ENCODE data around the gene FGF12.
"Not testable (repeated sequence)": the region's sequence is repeated elsewhere in the genome, so short reads cannot be mapped to it uniquely, and the experiment has no call there.

The FGF12 gene

DNA sequence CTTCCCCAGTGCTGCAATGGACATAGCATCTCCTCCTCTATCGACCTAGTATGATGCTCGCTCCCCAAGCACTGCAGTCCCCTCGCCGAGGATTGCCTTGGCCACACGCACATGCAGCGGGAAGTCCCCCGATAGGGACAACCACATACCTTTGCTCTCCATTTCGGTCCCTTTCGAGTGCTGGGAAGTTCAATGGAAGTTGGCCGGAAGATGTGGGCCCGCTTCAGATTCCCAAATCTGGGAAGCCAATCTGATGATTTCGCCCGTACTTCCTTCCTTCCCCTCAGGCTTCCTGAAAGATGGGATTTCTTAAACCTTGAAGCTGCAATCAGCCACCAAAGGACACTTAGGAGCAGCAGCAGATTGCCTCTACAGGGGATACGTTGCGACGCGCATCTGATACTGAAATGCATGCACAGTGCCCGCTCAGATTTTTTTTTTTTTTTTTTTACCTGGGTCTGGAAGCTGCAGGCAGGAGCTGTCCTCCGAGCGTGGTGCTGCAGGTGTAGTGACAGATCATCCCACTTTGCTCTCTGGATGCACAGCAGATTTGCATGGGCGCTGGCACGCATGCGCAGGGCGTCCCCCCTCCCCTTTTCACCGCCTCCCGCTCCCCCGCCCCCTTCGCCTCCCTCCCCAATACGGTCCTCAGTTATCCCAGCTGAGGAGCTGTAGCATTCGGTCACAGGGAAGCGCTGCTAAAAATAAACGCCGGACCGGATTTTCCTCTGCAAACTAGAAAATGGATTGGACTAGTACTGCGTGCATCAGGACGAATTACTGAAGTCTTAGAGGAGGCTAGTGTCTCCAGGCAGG lies at the start of gene FGF12:
FGF12 (minus strand) TSS at position 510 of the 816 bp plus-strand sequence.
- no peak for DNase-seq

GRCh38 chr3:192774341-192774740 lies 47.0 kb upstream of the FGF12 start:
- DNase-seq = not testable (repeated sequence)

GRCh38 chr3:192772240-192772894 lies 45.0 kb upstream of the FGF12 start:
- DNase-seq = no peak

DNA sequence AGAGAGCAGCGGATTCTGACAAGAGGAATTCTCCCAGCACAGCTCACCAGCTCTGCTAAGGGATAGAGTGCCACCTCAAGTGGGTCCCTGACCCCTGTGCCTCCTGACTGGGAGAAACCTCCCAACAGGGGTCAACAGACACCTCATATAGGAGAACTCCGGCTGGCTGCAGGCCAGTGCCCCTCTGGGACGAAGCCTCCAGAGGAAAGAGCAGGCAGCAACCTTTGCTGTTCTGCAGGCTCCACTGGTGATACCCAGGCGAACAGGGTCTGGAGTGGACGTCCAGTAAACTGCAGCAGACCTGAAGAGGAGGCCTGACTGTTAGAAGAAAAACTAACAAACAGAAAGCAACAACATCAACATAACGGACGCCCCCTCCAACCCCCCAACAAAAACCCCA lies 31.3 kb upstream of the FGF12 start:
- DNase-seq = no peak

- DNase-seq = no peak
These were observed 23.8 kb upstream of the FGF12 start for GRCh38 chr3:192751148-192751547.

DNA sequence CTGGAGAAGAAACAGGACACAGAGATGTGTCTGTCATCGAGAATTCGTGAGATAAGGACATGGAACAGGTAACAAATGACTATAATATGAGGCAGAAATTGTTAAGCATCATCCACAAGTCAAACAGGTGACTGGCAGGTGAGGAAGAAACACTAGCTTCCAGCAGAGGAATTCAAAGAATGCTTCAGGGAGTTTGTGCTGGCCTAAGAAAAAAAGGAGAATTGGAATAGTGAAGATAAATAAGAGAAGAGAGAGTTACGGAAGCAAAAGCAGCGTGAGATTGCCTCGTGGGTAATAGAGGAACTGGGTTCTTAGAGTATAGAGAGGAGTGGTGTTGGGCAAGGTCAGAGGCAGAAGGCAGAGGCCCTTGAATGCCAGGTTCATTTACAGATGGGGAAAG lies 22.9 kb upstream of the FGF12 start:
- DNase-seq = no peak

GRCh38 chr3:192747746-192748145 lies 20.4 kb upstream of the FGF12 start:
- DNase-seq = no peak

GRCh38 chr3:192747145-192747544 lies 19.8 kb upstream of the FGF12 start:
- DNase-seq = no peak

DNA sequence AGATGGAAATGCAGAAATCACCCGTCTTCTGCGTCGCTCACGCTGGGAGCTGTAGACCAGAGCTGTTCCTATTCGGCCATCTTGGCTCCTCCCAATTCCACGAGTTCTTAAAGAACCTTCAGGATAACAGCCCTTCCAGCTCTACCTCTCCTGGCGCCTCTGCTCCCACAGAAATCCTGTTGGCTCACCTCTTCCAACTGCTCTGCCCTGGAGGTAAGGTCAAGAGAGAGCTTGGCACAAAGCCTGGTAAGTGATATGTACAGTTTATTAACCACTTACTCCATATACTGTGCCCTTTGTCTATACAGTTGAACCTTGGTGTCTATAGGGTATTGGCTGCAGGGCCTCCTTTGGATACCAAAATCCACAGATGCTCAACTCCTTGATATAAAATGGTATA lies 17.8 kb upstream of the FGF12 start:
- no peak for DNase-seq

GRCh38 chr3:192744604-192745003 lies 17.3 kb upstream of the FGF12 start:
- DNase-seq = not testable (repeated sequence)

DNA sequence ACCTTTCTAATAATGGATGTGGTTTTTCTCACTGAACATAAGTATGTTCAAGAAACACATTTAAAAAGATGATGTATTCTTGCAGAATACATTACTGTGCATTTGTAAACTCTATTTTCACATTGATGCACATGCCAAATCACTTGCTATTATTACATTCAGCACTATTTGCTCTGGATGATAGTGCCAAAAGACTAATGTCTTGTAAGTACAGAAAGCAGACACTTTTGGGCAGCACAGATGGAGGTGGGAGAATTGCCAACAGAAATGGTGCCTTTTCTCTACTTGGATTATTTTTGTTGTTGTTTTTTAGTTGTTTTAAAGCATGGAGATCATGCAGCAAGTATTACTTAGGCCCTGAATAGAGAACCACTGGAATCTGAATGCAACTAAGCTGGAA lies 10.2 kb upstream of the FGF12 start:
- no peak for DNase-seq

DNA sequence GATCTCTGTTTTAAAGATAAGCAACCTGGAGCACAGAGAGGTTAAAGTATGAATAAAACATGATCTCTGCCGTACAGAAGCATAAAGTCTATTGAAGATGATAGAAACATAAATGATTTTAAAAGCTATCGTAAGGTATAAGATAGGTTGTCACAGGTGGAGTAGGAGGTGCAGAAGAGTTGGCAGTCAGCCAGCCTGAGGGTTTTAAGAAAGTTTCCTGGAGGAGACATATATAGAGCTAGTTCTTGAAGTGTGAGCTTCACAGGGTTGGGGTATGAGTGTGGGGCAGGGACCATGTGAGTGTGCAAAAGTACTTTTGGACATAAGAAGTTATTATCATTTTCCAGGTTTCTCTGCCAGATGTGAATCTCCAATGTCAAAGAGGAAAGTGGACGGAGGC lies 3.9 kb upstream of the FGF12 start:
- DNase-seq = no peak

DNA sequence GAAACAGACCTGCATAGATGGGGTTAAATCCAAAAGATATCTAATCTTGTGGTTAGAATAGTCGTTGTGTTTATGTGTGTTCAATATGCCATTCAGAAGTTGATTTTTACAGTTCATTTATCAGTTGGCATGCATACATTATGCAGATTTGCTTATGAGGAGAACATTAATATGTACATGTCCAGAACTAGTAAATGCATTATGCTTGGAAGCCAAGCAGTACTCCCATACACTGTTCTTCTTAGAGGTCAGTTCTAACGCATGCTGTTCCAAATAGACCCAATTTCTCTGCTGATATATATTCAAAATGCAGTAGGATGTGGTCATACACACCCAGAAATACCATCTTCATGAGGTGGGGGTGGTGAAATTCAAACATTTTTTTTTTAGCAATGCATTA lies 956 bp downstream of the FGF12 start:
- no peak for DNase-seq

- no peak for DNase-seq
These were observed 7.4 kb downstream of the FGF12 start for GRCh38 chr3:192719964-192720363.

- DNase-seq = no peak
These were observed 9.2 kb downstream of the FGF12 start for GRCh38 chr3:192718156-192718555.

- no peak for DNase-seq
These were observed 12.2 kb downstream of the FGF12 start for GRCh38 chr3:192715126-192715525.

DNA sequence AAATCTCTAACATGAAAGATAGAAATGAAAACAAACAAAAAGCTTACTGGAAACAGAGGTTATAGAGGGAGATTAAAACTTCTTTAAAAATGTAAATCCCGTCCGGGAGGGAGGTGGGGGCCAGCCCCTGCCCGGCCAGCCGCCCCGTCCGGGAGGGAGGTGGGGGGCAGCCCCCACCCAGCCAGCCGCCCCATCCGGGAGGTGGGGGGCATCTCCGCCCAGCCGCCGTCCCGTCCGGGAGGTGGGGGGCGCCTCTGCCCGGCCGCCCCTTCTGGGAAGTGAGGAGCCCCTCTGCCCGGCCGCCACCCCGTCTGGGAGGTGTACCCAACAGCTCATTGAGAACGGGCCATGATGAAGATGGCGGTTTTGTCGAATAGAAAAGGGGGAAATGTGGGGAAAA lies 16.2 kb downstream of the FGF12 start:
- DNase-seq = not testable (repeated sequence)

- DNase-seq = no peak
These were observed 17.0 kb downstream of the FGF12 start for GRCh38 chr3:192710366-192710765.

GRCh38 chr3:192706272-192706671 lies 21.1 kb downstream of the FGF12 start:
- DNase-seq = no peak

GRCh38 chr3:192700885-192701284 lies 26.5 kb downstream of the FGF12 start:
- no peak for DNase-seq

DNA sequence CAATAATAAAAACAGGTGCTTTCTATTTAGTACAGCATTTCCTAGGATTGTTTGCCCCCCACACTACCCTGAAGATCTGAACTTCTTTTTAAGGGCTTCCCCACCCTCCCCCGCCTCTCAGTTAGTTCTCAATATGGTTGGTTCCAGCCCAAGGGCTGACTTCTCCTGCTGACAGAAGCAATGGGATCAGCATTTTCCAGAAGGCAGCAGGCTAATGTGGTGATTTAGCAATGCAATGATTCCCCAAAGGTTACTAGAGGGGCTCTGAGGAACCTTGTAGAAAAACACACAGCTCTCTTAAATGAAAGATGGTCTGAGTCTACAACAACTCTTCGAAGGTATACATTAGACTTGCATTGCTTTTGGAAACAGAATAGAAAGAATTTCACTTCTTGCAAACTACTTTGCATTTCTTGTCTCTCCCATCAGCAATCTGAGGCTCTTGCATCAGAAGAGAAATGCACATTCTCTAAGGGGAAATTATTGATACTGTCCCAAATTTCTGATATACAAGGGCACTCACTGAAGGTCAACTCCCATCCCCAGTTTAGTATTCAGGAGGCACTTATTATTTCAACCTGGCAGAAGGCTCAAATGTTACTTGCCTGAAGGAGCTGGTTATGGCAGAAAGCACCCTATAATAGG lies 30.3 kb downstream of the FGF12 start:
- DNase-seq = no peak

DNA sequence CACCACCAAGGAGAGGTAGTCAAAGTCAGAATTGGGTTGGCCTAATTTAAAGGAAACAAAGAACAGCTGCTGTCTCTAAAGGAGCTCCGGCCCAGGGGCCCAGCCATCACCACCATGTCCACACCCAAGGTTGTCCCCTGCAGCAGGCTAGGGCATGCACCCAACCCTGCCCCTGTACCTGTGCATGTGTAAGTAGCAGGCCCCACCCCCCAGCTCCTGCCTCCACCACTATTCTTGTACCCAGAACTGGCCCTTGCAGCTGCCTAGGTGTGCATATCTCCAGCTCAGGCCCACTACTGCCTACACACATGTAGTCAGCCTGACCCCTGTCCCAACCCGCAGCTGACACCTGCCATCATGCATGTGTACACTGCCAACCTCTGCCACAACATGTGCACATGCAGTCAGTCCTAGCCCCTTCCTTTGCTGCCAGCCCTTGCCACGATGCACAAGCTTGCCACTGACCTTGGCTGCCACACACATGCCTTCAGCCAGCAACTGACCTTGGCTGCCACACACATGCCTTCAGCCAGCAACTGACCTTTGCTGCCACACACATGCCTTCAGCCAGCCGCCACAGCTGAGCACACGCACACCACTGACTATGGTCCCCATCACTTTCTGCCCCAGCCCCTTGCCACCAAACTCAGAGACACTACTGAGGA lies 39.7 kb downstream of the FGF12 start:
- no peak for DNase-seq

GRCh38 chr3:192685801-192686200 lies 41.5 kb downstream of the FGF12 start:
- no peak for DNase-seq
